Right atrium auricular region (tissue), 2 donors: ENCODE measurements around the gene NELL1. TPM values are rescaled to one million over a fixed set of nuclear protein-coding genes. Genes with fewer than 3 reads are reported as not detected.

Experiments
- DNase-seq: peaks from one replicate; pipeline ENCODE4 v3.0.0-alpha.2; 2019; ENCODE audit warnings: low spot score
- H3K27ac ChIP-seq, 2 donors: fragments of 200-600 bp; sonication (generic); 1 replicate in 1 of 2; 2 replicates in 1 of 2; pipeline ENCODE4 v1.5.1; 2016 to 2019
- H3K27me3 ChIP-seq, 2 donors: fragments of 200-600 bp; sonication (generic); one replicate each; pipeline versions ENCODE4 v1.5.1 to v1.6.0; 2017 to 2019
- H3K36me3 ChIP-seq: fragments of 200-600 bp; sonication (generic); one replicate; pipeline ENCODE4 v1.5.1; 2016
- H3K4me1 ChIP-seq, 2 donors: fragments of 200-600 bp; sonication (generic); one replicate each; pipeline versions ENCODE4 v1.5.1 to v1.6.0; 2017 to 2019
- H3K4me3 ChIP-seq, 2 donors: fragments of 200-600 bp; sonication (generic); 1 replicate in 1 of 2; 2 replicates in 1 of 2; pipeline ENCODE4 v1.5.1; 2017 to 2019; ENCODE audit warnings: mild to moderate bottlenecking in 1 of 2, moderate library complexity in 1 of 2
- H3K9me3 ChIP-seq, 2 donors: fragments of 200-600 bp; sonication (generic); one replicate each; pipeline ENCODE4 v1.5.1; 2019
- total RNA-seq, 2 donors: library from RNA; depleted of rRNA; stranded (reverse); fragments of >200 nt; gene quantifications; one replicate each; pipeline ENCODE4 v1.1.0, GENCODE V29; 2016
- TF ChIP-seq, protein P1 (sequence below), 2 donors: fragments of 200-600 bp; sonication (generic); IDR thresholded peaks; one replicate each; pipeline ENCODE4 v1.5.1; 2019; ENCODE audit warnings: antibody characterized with exemption in 2 of 2

Gene NELL1
- total RNA-seq, 2 donors from 2014 or later, result not detected

- Histone ChIP-seq H3K9me3 (peaks cover 0 to 20% of the 10 kb centered on the region in 2 donors), H3K36me3 (no peaks in the 10 kb centered on the region)
- DNase-seq, result no peak
These were observed 138.9 kb downstream of the NELL1 start for GRCh38 chr11:20808328-20808727.

GRCh38 chr11:20821046-20821445, 151.7 kb downstream of the NELL1 start:
- TF ChIP-seq, protein P1, sequence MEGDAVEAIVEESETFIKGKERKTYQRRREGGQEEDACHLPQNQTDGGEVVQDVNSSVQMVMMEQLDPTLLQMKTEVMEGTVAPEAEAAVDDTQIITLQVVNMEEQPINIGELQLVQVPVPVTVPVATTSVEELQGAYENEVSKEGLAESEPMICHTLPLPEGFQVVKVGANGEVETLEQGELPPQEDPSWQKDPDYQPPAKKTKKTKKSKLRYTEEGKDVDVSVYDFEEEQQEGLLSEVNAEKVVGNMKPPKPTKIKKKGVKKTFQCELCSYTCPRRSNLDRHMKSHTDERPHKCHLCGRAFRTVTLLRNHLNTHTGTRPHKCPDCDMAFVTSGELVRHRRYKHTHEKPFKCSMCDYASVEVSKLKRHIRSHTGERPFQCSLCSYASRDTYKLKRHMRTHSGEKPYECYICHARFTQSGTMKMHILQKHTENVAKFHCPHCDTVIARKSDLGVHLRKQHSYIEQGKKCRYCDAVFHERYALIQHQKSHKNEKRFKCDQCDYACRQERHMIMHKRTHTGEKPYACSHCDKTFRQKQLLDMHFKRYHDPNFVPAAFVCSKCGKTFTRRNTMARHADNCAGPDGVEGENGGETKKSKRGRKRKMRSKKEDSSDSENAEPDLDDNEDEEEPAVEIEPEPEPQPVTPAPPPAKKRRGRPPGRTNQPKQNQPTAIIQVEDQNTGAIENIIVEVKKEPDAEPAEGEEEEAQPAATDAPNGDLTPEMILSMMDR (IDR thresholded peaks at IDR 0.05), result no peak
- no peaks in the 10 kb centered on the region for H3K36me3 ChIP-seq
- H3K27ac ChIP-seq, result no peak overlapping the region
- H3K4me3 ChIP-seq, result no peak overlapping the region
- no peak for DNase-seq
- H3K27me3 ChIP-seq, result no peaks in the 10 kb centered on the region
- H3K4me1 ChIP-seq, result no peaks in the 10 kb centered on the region
- no peaks in the 10 kb centered on the region for H3K9me3 ChIP-seq

More at GRCh38 chr11:20808328-20808727, 138.9 kb downstream of the NELL1 start:
- Histone ChIP-seq H3K27me3 (no peaks in the 10 kb centered on the region), H3K4me1 (no peaks in the 10 kb centered on the region), H3K27ac (no peak overlapping the region), H3K4me3 (no peak overlapping the region)
- TF ChIP-seq, protein P1 (IDR thresholded peaks at IDR 0.05), result no peak

DNA sequence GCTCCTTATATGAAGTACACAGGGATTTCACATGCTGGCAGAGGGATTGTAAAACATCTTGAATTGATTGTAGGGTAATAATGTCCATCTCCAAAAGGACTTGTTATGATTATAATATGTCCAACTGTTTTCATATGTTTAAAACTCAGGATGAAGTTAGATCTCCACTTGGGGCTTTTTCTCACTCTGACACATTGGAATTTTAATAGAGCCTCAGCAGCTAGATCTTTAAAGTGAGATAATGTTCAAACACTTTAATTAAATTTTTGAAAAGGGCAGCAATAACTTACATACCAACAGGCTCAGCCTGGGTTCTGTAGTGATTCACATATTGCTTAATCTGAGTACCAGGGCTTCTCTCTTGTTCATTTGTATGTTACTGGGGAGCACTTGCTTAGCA, 152.1 kb downstream of the NELL1 start:
- no peak for DNase-seq
- no peaks in the 10 kb centered on the region for H3K4me1 ChIP-seq
- TF ChIP-seq, protein P1 (IDR thresholded peaks at IDR 0.05), result no peak
- no peak overlapping the region for H3K27ac ChIP-seq
- no peaks in the 10 kb centered on the region for H3K36me3 ChIP-seq
- no peaks in the 10 kb centered on the region for H3K27me3 ChIP-seq
- H3K9me3 ChIP-seq, result no peaks in the 10 kb centered on the region
- no peak overlapping the region for H3K4me3 ChIP-seq

GRCh38 chr11:20824773-20825172, 155.4 kb downstream of the NELL1 start:
- TF ChIP-seq, protein P1 (IDR thresholded peaks at IDR 0.05), result no peak
- no peaks in the 10 kb centered on the region for H3K9me3 ChIP-seq
- no peaks in the 10 kb centered on the region for H3K27me3 ChIP-seq
- H3K4me1 ChIP-seq, result no peaks in the 10 kb centered on the region
- no peak overlapping the region for H3K4me3 ChIP-seq
- H3K36me3 ChIP-seq, result no peaks in the 10 kb centered on the region
- H3K27ac ChIP-seq, result no peak overlapping the region
- DNase-seq, result no peak

DNA sequence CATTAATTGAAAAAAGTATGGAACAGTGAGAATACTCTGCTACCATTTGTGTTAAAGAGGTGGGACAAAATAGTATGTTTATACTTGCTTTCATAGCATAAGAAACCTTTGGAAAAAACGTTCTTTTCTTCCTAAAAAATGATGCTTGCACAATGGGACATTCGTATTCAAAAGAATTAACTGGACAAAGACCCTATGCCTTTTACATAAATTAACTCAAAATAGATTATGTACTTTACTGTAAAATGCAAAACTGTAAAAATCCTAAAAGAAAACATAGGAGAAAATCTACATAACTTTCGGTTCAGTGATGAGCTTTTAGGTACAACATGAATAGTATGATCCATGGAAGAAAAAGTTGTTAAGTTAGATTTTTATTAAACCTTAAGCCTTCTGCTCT, 166.2 kb downstream of the NELL1 start:
- Histone ChIP-seq H3K4me1 (no peaks in the 10 kb centered on the region), H3K36me3 (no peaks in the 10 kb centered on the region), H3K4me3 (no peak overlapping the region), H3K9me3 (no peaks in the 10 kb centered on the region), H3K27ac (no peak overlapping the region), H3K27me3 (no peaks in the 10 kb centered on the region)
- DNase-seq, result no peak
- TF ChIP-seq, protein P1 (IDR thresholded peaks at IDR 0.05), result no peak

GRCh38 chr11:20839231-20839630, 169.8 kb downstream of the NELL1 start:
- Histone ChIP-seq H3K27ac (no peak overlapping the region), H3K36me3 (no peaks in the 10 kb centered on the region), H3K4me3 (no peak overlapping the region), H3K4me1 (no peaks in the 10 kb centered on the region), H3K27me3 (no peaks in the 10 kb centered on the region), H3K9me3 (no peaks in the 10 kb centered on the region)
- DNase-seq, result no peak
- TF ChIP-seq, protein P1 (IDR thresholded peaks at IDR 0.05), result no peak
